ENCODE results near the gene SOD1.

SOD1 gene

DNA sequence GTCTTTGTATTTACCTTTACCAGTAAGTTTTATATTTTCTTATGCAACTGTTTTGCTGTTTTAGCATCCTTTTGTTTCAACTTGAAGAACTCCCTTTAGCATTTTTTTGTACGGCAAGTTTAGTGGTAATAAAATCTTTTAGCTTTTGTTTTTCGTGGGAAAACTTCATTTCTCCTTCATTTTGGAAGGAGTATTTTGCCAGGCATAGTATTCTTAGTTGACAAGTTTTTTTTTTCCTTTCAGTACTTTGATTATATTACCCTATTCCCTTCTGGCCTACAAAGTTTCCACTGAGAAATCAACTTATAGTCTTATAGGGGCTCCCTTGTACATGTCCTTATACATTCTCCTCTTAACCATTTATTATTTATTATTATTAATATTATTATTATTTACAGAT is 22.6 kb upstream of the SOD1 start:
- Histone ChIP-seq H3K9ac (no peak overlapping the region), H3K27me3 (ENCODE audit: insufficient read depth, low read depth) (no peaks in the 10 kb centered on the region), H3K36me3 (ENCODE audit: insufficient read depth) (no peaks in the 10 kb centered on the region), H3K27ac (no peak overlapping the region), H3K4me1 (ENCODE audit: low read depth, poor library complexity, severe bottlenecking) (no peaks in the 10 kb centered on the region), H4K20me1 (ENCODE audit: insufficient read depth) (no peaks in the 10 kb centered on the region), H3K4me2 (no peak overlapping the region), H2AFZ (ENCODE audit: low read depth) (no peak overlapping the region), H3K4me3 (IDR thresholded peaks at IDR 0.05; ENCODE audit: insufficient read depth, low read depth, low read length) (no peak overlapping the region), H3K79me2 (ENCODE audit: insufficient read depth, low read depth) (no peaks in the 10 kb centered on the region)
- TF ChIP-seq, protein P1, sequence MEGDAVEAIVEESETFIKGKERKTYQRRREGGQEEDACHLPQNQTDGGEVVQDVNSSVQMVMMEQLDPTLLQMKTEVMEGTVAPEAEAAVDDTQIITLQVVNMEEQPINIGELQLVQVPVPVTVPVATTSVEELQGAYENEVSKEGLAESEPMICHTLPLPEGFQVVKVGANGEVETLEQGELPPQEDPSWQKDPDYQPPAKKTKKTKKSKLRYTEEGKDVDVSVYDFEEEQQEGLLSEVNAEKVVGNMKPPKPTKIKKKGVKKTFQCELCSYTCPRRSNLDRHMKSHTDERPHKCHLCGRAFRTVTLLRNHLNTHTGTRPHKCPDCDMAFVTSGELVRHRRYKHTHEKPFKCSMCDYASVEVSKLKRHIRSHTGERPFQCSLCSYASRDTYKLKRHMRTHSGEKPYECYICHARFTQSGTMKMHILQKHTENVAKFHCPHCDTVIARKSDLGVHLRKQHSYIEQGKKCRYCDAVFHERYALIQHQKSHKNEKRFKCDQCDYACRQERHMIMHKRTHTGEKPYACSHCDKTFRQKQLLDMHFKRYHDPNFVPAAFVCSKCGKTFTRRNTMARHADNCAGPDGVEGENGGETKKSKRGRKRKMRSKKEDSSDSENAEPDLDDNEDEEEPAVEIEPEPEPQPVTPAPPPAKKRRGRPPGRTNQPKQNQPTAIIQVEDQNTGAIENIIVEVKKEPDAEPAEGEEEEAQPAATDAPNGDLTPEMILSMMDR (conservative IDR thresholded peaks at IDR 0.05; ENCODE audit: low read depth, low read length), result no peak

DNA sequence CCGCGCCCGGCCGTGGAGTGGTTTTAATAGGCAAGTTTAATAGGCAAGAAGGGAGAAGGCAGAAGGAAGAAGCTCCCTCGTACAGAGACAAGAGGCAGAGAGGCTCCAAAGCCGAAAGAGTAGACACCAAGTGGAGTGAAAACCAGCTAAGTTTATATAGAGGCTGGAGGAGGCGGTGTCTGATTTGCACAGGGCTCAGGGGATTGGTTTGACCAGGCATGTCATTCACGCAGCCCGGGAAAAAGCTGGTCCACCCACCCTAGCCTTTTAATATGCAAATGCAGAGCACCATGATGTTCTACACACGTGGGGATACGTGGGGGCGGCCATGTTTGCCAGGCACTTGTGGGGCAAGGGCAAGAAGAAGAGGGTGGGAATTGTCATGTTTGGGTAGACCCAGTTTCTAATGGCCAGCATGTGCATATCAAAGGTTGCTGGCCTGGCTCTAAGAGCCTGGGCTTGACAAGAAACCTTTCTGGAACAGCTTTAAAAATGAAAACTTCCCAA is 18.0 kb upstream of the SOD1 start:
- Histone ChIP-seq H3K4me1 (ENCODE audit: low read depth, poor library complexity, severe bottlenecking) (no peaks in the 10 kb centered on the region), H3K27me3 (ENCODE audit: insufficient read depth, low read depth) (no peaks in the 10 kb centered on the region), H3K79me2 (ENCODE audit: insufficient read depth, low read depth) (no peaks in the 10 kb centered on the region), H4K20me1 (ENCODE audit: insufficient read depth) (no peaks in the 10 kb centered on the region), H3K4me3 (IDR thresholded peaks at IDR 0.05; ENCODE audit: insufficient read depth, low read depth, low read length) (no peak overlapping the region), H3K9ac (no peak overlapping the region), H3K36me3 (ENCODE audit: insufficient read depth) (no peaks in the 10 kb centered on the region), H3K27ac (no peak overlapping the region), H3K4me2 (no peak overlapping the region), H2AFZ (ENCODE audit: low read depth) (no peak overlapping the region)
- TF ChIP-seq, protein P1 (conservative IDR thresholded peaks at IDR 0.05; ENCODE audit: low read depth, low read length), result no peak

DNA sequence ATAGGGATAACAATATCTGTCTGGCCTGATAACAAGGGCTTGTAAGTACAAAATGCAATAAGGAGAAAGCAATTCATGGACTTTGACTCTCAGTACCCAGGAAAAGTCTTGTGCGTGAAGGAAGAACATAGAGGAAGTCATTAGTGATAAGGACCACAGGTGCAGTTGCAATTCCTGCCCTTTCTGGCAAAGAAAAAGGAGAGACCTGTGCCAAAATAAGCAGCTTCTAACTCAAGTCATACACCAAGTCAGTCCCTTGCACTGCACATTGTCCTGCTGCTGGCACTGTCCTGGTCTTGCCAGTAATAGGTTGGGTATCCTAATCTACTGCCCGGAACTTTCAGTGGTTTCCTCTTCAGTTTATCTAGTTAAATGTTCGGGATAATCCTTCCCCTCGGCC is 14.8 kb upstream of the SOD1 start:
- H3K4me2 ChIP-seq, result no peak overlapping the region
- no peaks in the 10 kb centered on the region for H4K20me1 ChIP-seq (ENCODE audit: insufficient read depth)
- H3K36me3 ChIP-seq (ENCODE audit: insufficient read depth), result no peaks in the 10 kb centered on the region
- H3K79me2 ChIP-seq (ENCODE audit: insufficient read depth, low read depth), result no peaks in the 10 kb centered on the region
- H3K9ac ChIP-seq, result no peak overlapping the region
- H3K4me3 ChIP-seq (IDR thresholded peaks at IDR 0.05; ENCODE audit: insufficient read depth, low read depth, low read length), result no peak overlapping the region
- H3K4me1 ChIP-seq (ENCODE audit: low read depth, poor library complexity, severe bottlenecking), result no peaks in the 10 kb centered on the region
- H3K27ac ChIP-seq, result no peak overlapping the region
- no peaks in the 10 kb centered on the region for H3K27me3 ChIP-seq (ENCODE audit: insufficient read depth, low read depth)
- TF ChIP-seq, protein P1 (conservative IDR thresholded peaks at IDR 0.05; ENCODE audit: low read depth, low read length), result no peak
- no peak overlapping the region for H2AFZ ChIP-seq (ENCODE audit: low read depth)

DNA sequence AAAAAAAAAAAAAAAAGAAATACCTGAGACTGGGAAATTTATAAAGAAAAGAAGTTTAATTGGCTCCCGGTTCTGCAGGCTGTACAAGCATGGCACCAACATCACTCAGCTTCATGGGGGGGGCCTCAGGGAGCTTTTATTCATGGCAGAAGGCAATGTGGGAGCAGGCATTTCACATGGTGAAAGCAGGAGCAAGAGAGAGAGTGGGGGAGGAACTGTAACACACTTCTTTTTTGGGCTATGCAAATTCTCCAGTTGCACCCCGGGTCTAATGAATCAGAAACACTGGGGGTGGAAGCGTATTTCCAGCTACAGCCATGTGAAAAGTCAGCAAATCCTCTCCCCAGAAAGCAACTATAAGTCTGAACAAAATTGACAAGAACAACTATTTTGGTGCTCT is 11.8 kb upstream of the SOD1 start:
- H3K4me1 ChIP-seq (ENCODE audit: low read depth, poor library complexity, severe bottlenecking), result no peaks in the 10 kb centered on the region
- no peaks in the 10 kb centered on the region for H4K20me1 ChIP-seq (ENCODE audit: insufficient read depth)
- no peak overlapping the region for H3K9ac ChIP-seq
- H3K27me3 ChIP-seq (ENCODE audit: insufficient read depth, low read depth), result no peaks in the 10 kb centered on the region
- H3K79me2 ChIP-seq (ENCODE audit: insufficient read depth, low read depth), result no peaks in the 10 kb centered on the region
- TF ChIP-seq, protein P1 (conservative IDR thresholded peaks at IDR 0.05; ENCODE audit: low read depth, low read length), result no peak
- H3K4me2 ChIP-seq, result no peak overlapping the region
- no peaks in the 10 kb centered on the region for H3K36me3 ChIP-seq (ENCODE audit: insufficient read depth)
- no peak overlapping the region for H3K27ac ChIP-seq
- H3K4me3 ChIP-seq (IDR thresholded peaks at IDR 0.05; ENCODE audit: insufficient read depth, low read depth, low read length), result no peak overlapping the region
- H2AFZ ChIP-seq (ENCODE audit: low read depth), result no peak overlapping the region
